ENCODE measurements around the gene PABPN1L.

The PABPN1L gene

DNA sequence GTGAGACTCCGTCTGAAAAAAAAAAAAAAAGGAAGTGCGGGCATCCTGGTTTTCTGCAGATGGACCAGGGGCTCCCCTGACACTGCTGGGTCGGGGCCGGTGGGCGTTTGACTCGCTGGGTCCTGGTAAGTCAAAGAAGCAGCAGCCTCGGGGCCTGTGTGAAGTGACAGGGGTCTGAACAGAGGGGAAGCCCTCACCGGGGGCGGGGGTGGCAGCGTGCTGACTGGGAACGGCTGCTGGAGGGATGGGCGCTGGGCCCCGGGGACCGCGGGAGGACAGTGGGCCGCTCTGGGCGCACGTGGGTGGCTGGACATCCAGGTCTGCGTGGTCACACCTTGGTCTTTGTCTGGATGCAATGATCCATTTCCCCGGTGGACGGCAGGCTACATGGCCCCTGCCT lies 17.9 kb downstream of the PABPN1L start:
- no peak for TF ChIP-seq GATA1 (IDR thresholded peaks at IDR 0.05; ENCODE audit: low read depth, low read length)
- TF ChIP-seq POLR2A (IDR thresholded peaks at IDR 0.05; ENCODE audit: low read length): no peak
- DNase-seq: no peak

DNA sequence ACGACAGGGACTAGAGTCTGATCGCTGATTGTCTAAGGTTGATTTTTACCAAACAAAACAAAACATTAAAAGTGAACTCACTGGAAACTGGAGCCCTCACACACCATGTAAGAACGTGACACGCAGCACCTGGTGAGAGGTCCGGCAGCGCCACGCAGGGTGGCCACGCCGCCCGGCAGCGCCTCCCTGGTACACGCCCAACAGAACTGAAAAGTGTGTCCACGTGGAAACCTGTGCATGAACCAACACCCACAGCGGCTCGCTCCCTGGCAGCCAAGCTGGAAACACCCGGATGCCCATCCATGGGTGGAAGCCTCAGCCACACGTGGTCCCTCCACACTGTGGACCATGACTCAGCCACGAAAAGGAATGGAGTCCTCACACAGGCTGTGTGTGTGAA lies 18.8 kb downstream of the PABPN1L start:
- TF ChIP-seq POLR2A (IDR thresholded peaks at IDR 0.05; ENCODE audit: low read length) (no peak), GATA1 (IDR thresholded peaks at IDR 0.05; ENCODE audit: low read depth, low read length) (no peak)
- DNase-seq: no peak

DNA sequence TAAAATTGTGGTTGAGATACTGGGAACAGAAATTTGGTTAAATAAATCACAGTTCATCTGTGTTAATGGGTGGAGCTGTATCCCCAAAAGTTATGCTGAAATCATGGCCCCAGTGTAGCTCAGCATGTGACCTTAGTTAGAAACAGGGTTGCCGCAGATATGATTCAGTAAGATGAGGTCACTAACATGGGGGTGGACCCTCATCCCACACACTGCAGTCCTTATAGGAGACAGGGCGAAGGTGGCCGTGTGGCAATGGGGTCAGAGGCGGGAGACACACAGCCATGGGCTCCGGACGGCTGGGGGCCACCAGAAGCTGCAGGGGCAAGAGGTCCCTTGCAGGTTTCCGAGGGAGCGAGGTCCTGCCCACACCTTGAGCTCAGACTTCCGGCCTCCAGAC lies 20.4 kb downstream of the PABPN1L start:
- no peak for DNase-seq
- TF ChIP-seq POLR2A (IDR thresholded peaks at IDR 0.05; ENCODE audit: low read length): no peak
- TF ChIP-seq GATA1 (IDR thresholded peaks at IDR 0.05; ENCODE audit: low read depth, low read length): no peak

DNA sequence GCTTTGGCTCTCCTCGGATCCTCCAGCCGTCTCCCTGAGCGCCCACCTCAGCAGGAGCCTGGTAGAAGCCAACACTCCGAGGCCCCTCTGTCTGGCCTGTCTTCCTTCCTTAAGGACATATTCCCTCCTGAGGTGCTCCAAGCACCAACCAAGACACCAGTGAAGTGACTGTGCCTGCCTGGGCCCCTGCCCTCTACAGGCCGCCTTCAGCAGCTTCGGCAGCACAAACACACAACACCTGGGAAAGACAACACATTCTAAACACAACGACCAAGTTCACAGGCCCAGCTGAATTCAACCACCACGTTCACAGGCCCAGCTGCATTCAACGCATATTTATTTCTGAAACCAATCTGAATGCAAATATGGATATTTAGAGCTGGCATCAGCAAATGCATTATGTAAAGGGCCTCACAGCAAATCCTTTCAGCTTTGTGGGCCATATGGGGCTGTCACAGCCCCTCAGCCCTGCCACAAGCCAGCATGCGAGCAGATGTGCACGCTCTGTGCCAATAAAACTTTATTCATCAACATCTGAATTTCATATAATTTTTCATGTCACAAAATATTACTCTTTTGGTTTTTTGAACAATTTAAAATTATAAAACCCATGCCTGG lies 21.9 kb downstream of the PABPN1L start:
- no peak for DNase-seq
- TF ChIP-seq POLR2A (IDR thresholded peaks at IDR 0.05; ENCODE audit: low read length): no peak

DNA sequence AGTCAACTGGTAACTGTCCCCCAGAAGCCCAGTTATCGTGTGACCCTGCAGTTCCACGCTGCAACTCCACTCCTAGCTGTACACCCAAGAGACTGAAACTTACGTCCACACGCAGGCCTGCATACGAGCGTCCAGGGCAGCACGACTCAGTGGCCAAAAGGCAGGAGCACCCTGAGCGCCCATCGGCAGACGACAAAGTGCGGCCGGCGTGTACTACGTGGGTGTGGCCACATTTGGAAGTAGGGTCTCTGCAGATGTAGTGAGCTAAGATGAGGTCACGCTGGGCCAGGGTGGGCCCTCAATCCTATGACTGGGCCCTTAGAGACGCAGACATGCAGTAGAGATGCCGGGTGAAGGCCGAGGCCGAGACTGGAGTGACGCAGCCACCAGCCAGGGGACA lies 23.2 kb downstream of the PABPN1L start:
- TF ChIP-seq POLR2A (IDR thresholded peaks at IDR 0.05; ENCODE audit: low read length) (no peak), GATA1 (IDR thresholded peaks at IDR 0.05; ENCODE audit: low read depth, low read length) (no peak)
- no peak for DNase-seq

DNA sequence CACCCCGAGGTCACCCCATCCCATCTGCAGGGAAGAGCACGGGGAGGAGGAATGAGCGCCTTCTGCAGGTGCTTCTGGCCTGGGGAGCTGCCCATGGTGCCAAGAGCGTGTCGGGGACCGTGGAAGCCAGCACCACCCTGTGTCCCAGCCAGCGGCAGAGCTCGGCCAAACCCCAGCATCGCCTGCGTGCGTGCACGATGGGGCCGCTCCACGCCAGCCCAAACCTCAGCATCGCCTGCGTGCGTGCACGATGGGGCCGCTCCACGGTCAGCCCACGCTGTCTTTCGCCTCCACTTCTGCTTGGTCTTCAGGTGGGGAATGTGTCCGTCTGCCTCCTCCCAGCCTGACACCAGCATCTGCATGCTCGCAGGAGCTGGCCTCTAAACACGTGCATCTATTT lies 23.7 kb downstream of the PABPN1L start:
- TF ChIP-seq POLR2A (IDR thresholded peaks at IDR 0.05; ENCODE audit: low read length): no peak
- no peak for TF ChIP-seq GATA1 (IDR thresholded peaks at IDR 0.05; ENCODE audit: low read depth, low read length)
- DNase-seq: no peak

DNA sequence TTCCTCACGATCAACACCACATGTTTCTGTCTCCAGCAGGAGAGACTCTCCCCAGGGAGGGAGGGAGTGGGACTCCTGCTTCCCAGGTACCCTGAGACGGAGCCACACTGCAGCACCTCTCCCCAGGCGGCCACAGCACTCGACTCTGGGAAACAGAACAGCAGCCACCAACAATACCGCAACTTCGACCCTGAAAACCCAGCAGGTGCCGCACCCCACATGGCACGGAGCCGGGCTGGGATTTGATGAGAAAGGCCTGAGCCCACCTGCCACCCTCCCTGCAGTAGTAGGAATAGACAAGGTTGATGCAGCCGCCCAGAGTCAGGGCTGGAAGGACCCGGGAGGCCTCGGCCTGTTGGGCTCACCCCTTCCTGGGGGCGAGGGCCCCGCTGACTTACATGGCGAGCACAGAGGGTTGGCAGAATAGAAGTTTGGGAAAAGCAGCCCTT lies 24.1 kb downstream of the PABPN1L start:
- no peak for DNase-seq
- TF ChIP-seq GATA1 (IDR thresholded peaks at IDR 0.05; ENCODE audit: low read depth, low read length): no peak
- TF ChIP-seq POLR2A (IDR thresholded peaks at IDR 0.05; ENCODE audit: low read length): no peak

GRCh38 chr16:88841521-88842307 lies 24.7 kb downstream of the PABPN1L start:
- DNase-seq: no peak
- TF ChIP-seq GATA1 (IDR thresholded peaks at IDR 0.05; ENCODE audit: low read depth, low read length) (no peak), POLR2A (IDR thresholded peaks at IDR 0.05; ENCODE audit: low read length) (no peak)

- no peak for DNase-seq
- TF ChIP-seq GATA1 (IDR thresholded peaks at IDR 0.05; ENCODE audit: low read depth, low read length): no peak
- no peak for TF ChIP-seq POLR2A (IDR thresholded peaks at IDR 0.05; ENCODE audit: low read length)
Observed at GRCh38 chr16:88840600-88841215, 25.8 kb downstream of the PABPN1L start.

DNA sequence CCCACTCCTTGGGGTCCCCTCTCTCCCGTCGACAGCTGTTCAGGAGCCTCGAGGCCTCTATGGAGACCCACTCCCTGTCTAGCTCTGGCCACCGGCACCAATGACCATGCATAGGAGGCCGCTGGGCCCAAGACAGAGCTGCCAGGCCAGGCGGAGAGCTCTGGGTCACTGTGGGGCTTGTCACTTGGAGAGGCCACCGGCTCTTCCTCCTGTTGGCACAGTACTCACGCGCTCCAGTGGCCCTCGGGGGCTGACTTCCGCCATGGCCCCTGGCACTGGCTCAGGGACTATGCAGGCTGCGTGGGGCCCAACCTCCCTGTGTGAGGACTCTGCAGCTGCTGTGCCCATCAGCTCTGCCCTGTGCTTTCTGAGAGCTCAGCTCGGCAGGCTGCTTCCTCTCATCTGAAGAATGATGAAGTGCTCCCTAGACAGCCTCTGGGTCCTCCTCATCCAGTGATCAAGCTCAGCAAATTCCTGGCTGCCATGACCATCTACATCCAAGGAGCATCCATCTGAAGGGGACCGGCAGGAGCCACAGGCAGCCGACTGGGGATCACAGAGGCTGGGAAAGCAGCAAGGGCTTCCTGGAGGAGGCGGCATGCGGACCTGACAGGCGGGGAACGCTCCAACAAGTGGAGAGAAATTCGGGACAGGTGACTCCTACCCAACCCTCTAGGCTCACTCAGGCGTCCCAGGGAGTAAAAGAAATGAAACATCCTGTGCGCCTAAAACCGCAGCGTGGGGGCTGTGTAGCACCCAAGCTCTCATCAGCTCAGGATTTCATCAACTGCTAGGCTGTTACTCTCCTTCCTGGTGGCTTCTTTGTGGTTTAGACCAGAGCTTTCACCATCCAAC lies 26.5 kb downstream of the PABPN1L start:
- no peak for DNase-seq
- no peak for TF ChIP-seq POLR2A (IDR thresholded peaks at IDR 0.05; ENCODE audit: low read length)
- no peak for TF ChIP-seq GATA1 (IDR thresholded peaks at IDR 0.05; ENCODE audit: low read depth, low read length)

- TF ChIP-seq GATA1 (IDR thresholded peaks at IDR 0.05; ENCODE audit: low read depth, low read length) (no peak), POLR2A (IDR thresholded peaks at IDR 0.05; ENCODE audit: low read length) (no peak)
- DNase-seq: peak; percentile 23 to 45
Observed at GRCh38 chr16:88839026-88839529, 27.4 kb downstream of the PABPN1L start.

DNA sequence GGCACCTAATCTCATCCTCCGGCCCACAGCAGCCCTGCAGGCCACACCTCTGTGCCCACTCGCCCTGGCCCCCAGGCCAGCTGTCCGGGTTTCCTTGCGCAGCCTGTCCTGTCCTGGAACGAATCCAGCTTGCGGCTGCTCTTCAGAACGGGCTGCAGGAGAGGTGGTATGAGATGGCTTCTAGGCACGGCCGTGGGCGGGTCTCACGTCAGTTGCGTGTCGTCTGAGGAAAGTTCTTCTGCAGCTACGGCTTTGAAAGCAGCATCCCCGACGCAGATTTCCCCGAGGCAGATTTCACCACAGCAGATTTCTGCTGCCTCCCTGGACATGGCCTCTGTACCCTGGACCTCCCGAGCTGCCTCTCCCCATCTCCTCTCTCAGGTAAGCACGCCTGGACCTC lies 27.9 kb downstream of the PABPN1L start:
- no peak for DNase-seq
- no peak for TF ChIP-seq POLR2A (IDR thresholded peaks at IDR 0.05; ENCODE audit: low read length)
- TF ChIP-seq GATA1 (IDR thresholded peaks at IDR 0.05; ENCODE audit: low read depth, low read length): no peak

DNA sequence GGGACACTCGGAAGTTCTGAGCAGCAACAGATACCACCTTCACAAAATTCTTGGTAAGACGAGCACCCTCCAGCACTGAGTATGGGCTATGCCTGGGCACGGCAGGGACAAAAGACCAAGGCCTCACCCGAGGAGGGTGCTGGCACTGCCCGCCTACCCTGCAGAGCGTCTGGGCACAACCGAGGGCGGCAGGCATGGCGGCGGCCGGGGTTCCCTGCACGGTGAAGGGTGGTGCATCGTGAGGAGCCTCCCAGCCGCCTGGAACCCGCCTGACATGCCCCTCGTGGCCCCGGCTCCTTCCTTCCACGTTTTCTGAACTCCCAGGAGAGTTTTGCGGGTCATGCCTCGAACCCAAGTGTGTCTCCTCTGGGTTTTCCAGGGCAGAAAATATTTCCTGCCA lies 28.7 kb downstream of the PABPN1L start:
- TF ChIP-seq GATA1 (IDR thresholded peaks at IDR 0.05; ENCODE audit: low read depth, low read length): no peak
- no peak for TF ChIP-seq POLR2A (IDR thresholded peaks at IDR 0.05; ENCODE audit: low read length)
- DNase-seq: no peak

GRCh38 chr16:88836791-88837190 lies 29.7 kb downstream of the PABPN1L start:
- no peak for TF ChIP-seq POLR2A (IDR thresholded peaks at IDR 0.05; ENCODE audit: low read length)
- no peak for TF ChIP-seq GATA1 (IDR thresholded peaks at IDR 0.05; ENCODE audit: low read depth, low read length)
- DNase-seq: no peak
